ENCODE results near the gene DLG4.

GRCh38 chr17:7233701-7234082, 14.1 kb upstream of the DLG4 start:
- TF ChIP-seq CTCF (IDR thresholded peaks at IDR 0.05; ENCODE audit: low read length) (no peak), EZH2 (IDR thresholded peaks at IDR 0.05; ENCODE audit: borderline replicate concordance, low read length) (no peak)

All from OCI-LY1 (cell line).